WTC11 (cell line): ENCODE results near the gene PRR35. TPM values are rescaled to one million over a fixed set of nuclear protein-coding genes. Genes with fewer than 3 reads are reported as not detected.

ENCODE experiments used
- ATAC-seq: fragments of 200-7000 bp; cut with Tn5 transposase; 2 replicates; pipeline ENCODE4 v1.10.0; 2021; ENCODE audit warnings: mild to moderate bottlenecking, moderate library complexity
- CTCF ChIA-PET: fragments of 300-600 bp; sonication (Branson Sonifier 250); formaldehyde crosslinking; loops from one replicate; lab custom pipeline; 2021; ENCODE audit warnings: antibody characterized with exemption; lab: Charles Lee
- POLR2A ChIA-PET: fragments of 350-600 bp; sonication (Branson Sonifier 250); formaldehyde crosslinking; loops from one replicate; lab custom pipeline; 2021; ENCODE audit warnings: antibody characterized with exemption; lab: Charles Lee
- DNase-seq: peaks from one replicate; pipeline ENCODE4 v3.0.0; 2021; ENCODE audit warnings: low spot score
- H3K27ac Mint-ChIP-seq: 2 replicates; pipeline ENCODE4 v1.8.0; 2021; ENCODE audit warnings: mixed read lengths
- H3K27me3 Mint-ChIP-seq: 2 replicates; pipeline ENCODE4 v1.8.0; 2021; ENCODE audit warnings: low read depth, mild to moderate bottlenecking, moderate library complexity, mixed read lengths
- H3K36me3 Mint-ChIP-seq: 2 replicates; pipeline ENCODE4 v1.8.0; 2021; ENCODE audit warnings: mixed read lengths
- H3K4me1 Mint-ChIP-seq: 2 replicates; pipeline ENCODE4 v1.8.0; 2022; ENCODE audit warnings: mixed read lengths
- H3K4me3 Mint-ChIP-seq: 2 replicates; pipeline ENCODE4 v1.8.0; 2021; ENCODE audit warnings: mild to moderate bottlenecking, moderate library complexity, mixed read lengths
- H3K9me3 Mint-ChIP-seq: 2 replicates; pipeline ENCODE4 v1.8.0; 2021; ENCODE audit warnings: mixed read lengths
- AR ChIP-seq: fragments of 250-450 bp; sonication (Bioruptor Pico); IDR thresholded peaks from 2 replicates; pipeline ENCODE4 v1.9.0; 2021; ENCODE audit warnings: mild to moderate bottlenecking
- ATF2 ChIP-seq: sonication (generic); formaldehyde crosslinking; IDR thresholded peaks from 2 replicates; pipeline ENCODE4 v1.8.1; 2022; ENCODE audit warnings: low read depth, missing genetic modification reagents, borderline replicate concordance
- MAX ChIP-seq: sonication (generic); formaldehyde crosslinking; IDR thresholded peaks from 2 replicates; pipeline ENCODE4 v1.8.0; 2022; ENCODE audit warnings: mild to moderate bottlenecking, missing genetic modification reagents
- NR2C2 ChIP-seq: sonication (generic); formaldehyde crosslinking; IDR thresholded peaks from 2 replicates; pipeline ENCODE4 v1.8.0; 2022; ENCODE audit warnings: mild to moderate bottlenecking, missing genetic modification reagents
- PRRX2 ChIP-seq: fragments of 250-450 bp; sonication (Bioruptor Pico); IDR thresholded peaks from 2 replicates; pipeline ENCODE4 v1.8.0; 2021; ENCODE audit warnings: mild to moderate bottlenecking
- TEAD1 ChIP-seq: sonication (generic); formaldehyde crosslinking; IDR thresholded peaks from 2 replicates; pipeline ENCODE4 v1.8.0; 2022; ENCODE audit warnings: mild to moderate bottlenecking, missing genetic modification reagents
- total RNA-seq: library from RNA; stranded (reverse); gene quantifications from 3 replicates; pipeline ENCODE4 v1.2.3, GENCODE V29; 2021
- TF ChIP-seq, protein P1 (sequence below): fragments of 250-450 bp; sonication (Bioruptor Pico); IDR thresholded peaks from 2 replicates; pipeline ENCODE4 v1.9.0; 2021; ENCODE audit warnings: mild to moderate bottlenecking, borderline replicate concordance
- TF ChIP-seq, protein P2 (sequence below): sonication (generic); formaldehyde crosslinking; IDR thresholded peaks from 2 replicates; pipeline ENCODE4 v1.8.0; 2023; ENCODE audit warnings: mild to moderate bottlenecking, missing genetic modification reagents
- TF ChIP-seq, protein P3 (sequence below): fragments of 200-600 bp; IDR thresholded peaks from 2 replicates; pipeline ENCODE4 v1.8.0; 2022; ENCODE audit warnings: antibody characterized with exemption

Gene PRR35
- total RNA-seq, 1 experiment from 2014 or later: 0.72 TPM

DNA sequence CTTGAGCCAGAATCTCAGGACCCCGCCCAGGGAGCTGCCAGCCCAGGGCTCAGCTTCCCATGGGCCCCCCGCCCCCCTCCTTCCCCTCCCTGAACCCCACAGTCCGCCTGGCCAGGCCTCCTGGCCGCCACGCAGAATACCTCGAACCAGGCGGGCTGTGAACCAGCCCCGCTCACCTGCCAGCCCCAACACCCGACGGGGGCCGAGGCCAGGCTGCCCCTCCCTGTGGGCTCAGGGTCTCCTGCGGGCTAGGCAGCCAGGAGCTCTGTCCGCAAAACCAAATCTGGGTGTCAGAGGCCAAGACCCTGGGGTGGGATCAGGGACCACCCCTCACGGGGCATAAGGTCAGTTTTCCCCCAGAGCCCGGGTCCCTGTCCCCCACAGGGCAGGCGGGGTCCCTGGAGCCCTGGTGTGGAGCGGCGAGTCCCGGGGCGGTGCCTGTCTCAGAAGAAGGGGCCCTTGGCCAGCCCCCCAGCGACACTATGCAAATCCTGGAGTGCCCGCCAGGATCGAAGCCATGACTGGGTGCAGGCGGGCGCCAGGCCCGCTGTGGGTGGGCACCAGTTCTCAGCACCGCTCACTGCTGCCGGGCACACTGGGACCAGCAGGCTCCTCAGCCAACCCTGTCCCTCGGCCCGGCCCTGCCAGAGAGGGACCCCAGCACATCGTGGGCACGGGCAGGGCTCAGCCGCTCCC, 6.4 kb upstream of the PRR35 start (continued):
- TF ChIP-seq, protein P1, sequence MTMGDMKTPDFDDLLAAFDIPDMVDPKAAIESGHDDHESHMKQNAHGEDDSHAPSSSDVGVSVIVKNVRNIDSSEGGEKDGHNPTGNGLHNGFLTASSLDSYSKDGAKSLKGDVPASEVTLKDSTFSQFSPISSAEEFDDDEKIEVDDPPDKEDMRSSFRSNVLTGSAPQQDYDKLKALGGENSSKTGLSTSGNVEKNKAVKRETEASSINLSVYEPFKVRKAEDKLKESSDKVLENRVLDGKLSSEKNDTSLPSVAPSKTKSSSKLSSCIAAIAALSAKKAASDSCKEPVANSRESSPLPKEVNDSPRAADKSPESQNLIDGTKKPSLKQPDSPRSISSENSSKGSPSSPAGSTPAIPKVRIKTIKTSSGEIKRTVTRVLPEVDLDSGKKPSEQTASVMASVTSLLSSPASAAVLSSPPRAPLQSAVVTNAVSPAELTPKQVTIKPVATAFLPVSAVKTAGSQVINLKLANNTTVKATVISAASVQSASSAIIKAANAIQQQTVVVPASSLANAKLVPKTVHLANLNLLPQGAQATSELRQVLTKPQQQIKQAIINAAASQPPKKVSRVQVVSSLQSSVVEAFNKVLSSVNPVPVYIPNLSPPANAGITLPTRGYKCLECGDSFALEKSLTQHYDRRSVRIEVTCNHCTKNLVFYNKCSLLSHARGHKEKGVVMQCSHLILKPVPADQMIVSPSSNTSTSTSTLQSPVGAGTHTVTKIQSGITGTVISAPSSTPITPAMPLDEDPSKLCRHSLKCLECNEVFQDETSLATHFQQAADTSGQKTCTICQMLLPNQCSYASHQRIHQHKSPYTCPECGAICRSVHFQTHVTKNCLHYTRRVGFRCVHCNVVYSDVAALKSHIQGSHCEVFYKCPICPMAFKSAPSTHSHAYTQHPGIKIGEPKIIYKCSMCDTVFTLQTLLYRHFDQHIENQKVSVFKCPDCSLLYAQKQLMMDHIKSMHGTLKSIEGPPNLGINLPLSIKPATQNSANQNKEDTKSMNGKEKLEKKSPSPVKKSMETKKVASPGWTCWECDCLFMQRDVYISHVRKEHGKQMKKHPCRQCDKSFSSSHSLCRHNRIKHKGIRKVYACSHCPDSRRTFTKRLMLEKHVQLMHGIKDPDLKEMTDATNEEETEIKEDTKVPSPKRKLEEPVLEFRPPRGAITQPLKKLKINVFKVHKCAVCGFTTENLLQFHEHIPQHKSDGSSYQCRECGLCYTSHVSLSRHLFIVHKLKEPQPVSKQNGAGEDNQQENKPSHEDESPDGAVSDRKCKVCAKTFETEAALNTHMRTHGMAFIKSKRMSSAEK: no peak
- no peak for TF ChIP-seq PRRX2 (CRISPR knock-in tag)
- TF ChIP-seq, protein P2, sequence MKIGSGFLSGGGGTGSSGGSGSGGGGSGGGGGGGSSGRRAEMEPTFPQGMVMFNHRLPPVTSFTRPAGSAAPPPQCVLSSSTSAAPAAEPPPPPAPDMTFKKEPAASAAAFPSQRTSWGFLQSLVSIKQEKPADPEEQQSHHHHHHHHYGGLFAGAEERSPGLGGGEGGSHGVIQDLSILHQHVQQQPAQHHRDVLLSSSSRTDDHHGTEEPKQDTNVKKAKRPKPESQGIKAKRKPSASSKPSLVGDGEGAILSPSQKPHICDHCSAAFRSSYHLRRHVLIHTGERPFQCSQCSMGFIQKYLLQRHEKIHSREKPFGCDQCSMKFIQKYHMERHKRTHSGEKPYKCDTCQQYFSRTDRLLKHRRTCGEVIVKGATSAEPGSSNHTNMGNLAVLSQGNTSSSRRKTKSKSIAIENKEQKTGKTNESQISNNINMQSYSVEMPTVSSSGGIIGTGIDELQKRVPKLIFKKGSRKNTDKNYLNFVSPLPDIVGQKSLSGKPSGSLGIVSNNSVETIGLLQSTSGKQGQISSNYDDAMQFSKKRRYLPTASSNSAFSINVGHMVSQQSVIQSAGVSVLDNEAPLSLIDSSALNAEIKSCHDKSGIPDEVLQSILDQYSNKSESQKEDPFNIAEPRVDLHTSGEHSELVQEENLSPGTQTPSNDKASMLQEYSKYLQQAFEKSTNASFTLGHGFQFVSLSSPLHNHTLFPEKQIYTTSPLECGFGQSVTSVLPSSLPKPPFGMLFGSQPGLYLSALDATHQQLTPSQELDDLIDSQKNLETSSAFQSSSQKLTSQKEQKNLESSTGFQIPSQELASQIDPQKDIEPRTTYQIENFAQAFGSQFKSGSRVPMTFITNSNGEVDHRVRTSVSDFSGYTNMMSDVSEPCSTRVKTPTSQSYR (CRISPR knock-in tag): no peak

DNA sequence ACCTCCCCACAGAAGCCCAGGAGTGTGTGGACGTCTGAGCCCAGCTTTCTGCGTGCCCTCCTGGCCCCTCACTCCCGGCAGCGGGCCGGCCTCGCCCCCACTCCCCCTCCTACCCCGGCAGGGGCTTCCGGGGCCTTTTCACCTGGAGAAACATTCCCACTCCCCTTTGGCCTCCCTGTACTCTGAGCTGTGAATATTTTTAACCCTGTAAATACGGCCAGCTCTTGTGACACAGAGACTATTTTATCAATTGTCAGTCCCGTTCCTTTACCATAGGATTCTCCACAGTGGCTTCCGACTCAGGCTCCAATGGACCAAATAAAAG, 5.9 kb upstream of the PRR35 start:
- no peak for TF ChIP-seq NR2C2 (CRISPR knock-in tag)
- no peak for TF ChIP-seq MAX (CRISPR knock-in tag)
- no peak for TF ChIP-seq ATF2 (CRISPR knock-in tag)
- TF ChIP-seq PRRX2 (CRISPR knock-in tag): no peak
- TF ChIP-seq TEAD1: no peak
- TF ChIP-seq AR (CRISPR knock-in tag): no peak
- TF ChIP-seq, protein P3, sequence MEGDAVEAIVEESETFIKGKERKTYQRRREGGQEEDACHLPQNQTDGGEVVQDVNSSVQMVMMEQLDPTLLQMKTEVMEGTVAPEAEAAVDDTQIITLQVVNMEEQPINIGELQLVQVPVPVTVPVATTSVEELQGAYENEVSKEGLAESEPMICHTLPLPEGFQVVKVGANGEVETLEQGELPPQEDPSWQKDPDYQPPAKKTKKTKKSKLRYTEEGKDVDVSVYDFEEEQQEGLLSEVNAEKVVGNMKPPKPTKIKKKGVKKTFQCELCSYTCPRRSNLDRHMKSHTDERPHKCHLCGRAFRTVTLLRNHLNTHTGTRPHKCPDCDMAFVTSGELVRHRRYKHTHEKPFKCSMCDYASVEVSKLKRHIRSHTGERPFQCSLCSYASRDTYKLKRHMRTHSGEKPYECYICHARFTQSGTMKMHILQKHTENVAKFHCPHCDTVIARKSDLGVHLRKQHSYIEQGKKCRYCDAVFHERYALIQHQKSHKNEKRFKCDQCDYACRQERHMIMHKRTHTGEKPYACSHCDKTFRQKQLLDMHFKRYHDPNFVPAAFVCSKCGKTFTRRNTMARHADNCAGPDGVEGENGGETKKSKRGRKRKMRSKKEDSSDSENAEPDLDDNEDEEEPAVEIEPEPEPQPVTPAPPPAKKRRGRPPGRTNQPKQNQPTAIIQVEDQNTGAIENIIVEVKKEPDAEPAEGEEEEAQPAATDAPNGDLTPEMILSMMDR: no peak
- TF ChIP-seq, all 79 proteins: peak for 0
- Mint-ChIP-seq H3K36me3 (no peaks in the 10 kb centered on the region), H3K27me3 (peaks cover 11% of the 10 kb centered on the region), H3K27ac (no peak overlapping the region), H3K9me3 (no peaks in the 10 kb centered on the region), H3K4me1 (no peaks in the 10 kb centered on the region), H3K4me3 (no peak overlapping the region)
- POLR2A ChIA-PET: no interaction called here
- no peak for DNase-seq
- no peak for ATAC-seq
- CTCF ChIA-PET: interaction anchor here (1.0 kb wide), 1 partner anchor 25 kb away, joined by 3 read pairs; no protein-coding TSS in a partner anchor
